Measurements from ENCODE around the gene MRPL38.

MRPL38 gene

DNA sequence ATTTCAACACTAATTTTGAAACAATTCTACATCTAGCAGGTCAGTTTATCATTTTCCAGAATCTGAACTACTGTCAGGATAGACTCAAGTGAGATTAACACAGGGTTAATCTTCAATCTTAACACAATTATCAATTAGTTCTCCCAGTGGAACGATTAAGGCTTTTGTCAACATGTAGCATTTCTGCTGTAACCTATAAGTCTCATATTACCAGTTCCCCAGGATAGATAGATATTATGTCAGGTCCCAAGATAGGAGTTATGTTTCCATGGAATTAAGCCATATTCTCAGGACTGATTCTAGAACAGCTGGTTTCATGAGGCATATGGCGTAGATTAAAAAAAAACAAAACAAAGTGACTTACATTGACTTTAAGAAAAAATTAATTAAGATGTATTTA is 40.5 kb upstream of the MRPL38 start:
- DNase-seq (ENCODE audit: low read depth in 1 of 2, low spot score in 1 of 2), result no peak

DNA sequence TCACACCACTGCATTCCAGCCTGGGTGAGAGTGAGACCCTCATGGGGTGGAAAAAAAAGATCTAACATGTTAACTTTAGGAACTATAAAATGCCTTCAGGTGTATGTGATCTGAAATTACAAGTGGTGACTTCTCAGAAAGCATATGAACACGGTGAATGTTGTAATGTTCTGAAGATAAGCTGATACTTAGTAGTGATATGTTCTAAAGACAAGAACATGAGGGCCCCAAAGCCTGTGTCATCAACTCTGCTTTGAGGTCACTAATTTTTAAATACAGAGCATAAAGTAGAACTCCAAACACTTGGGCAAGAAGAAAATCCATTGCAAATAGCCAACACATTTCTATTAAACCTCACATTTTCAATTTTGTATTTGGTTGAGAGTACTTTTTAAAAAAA is 38.8 kb upstream of the MRPL38 start:
- no peak overlapping the region for H3K4me3 ChIP-seq (replicated peaks; ENCODE audit: insufficient read depth, low read length)
- TF ChIP-seq, protein P1, sequence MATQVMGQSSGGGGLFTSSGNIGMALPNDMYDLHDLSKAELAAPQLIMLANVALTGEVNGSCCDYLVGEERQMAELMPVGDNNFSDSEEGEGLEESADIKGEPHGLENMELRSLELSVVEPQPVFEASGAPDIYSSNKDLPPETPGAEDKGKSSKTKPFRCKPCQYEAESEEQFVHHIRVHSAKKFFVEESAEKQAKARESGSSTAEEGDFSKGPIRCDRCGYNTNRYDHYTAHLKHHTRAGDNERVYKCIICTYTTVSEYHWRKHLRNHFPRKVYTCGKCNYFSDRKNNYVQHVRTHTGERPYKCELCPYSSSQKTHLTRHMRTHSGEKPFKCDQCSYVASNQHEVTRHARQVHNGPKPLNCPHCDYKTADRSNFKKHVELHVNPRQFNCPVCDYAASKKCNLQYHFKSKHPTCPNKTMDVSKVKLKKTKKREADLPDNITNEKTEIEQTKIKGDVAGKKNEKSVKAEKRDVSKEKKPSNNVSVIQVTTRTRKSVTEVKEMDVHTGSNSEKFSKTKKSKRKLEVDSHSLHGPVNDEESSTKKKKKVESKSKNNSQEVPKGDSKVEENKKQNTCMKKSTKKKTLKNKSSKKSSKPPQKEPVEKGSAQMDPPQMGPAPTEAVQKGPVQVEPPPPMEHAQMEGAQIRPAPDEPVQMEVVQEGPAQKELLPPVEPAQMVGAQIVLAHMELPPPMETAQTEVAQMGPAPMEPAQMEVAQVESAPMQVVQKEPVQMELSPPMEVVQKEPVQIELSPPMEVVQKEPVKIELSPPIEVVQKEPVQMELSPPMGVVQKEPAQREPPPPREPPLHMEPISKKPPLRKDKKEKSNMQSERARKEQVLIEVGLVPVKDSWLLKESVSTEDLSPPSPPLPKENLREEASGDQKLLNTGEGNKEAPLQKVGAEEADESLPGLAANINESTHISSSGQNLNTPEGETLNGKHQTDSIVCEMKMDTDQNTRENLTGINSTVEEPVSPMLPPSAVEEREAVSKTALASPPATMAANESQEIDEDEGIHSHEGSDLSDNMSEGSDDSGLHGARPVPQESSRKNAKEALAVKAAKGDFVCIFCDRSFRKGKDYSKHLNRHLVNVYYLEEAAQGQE (IDR thresholded peaks at IDR 0.05; ENCODE audit: insufficient replicate concordance, low read depth), result no peak
- TF ChIP-seq, protein P2, sequence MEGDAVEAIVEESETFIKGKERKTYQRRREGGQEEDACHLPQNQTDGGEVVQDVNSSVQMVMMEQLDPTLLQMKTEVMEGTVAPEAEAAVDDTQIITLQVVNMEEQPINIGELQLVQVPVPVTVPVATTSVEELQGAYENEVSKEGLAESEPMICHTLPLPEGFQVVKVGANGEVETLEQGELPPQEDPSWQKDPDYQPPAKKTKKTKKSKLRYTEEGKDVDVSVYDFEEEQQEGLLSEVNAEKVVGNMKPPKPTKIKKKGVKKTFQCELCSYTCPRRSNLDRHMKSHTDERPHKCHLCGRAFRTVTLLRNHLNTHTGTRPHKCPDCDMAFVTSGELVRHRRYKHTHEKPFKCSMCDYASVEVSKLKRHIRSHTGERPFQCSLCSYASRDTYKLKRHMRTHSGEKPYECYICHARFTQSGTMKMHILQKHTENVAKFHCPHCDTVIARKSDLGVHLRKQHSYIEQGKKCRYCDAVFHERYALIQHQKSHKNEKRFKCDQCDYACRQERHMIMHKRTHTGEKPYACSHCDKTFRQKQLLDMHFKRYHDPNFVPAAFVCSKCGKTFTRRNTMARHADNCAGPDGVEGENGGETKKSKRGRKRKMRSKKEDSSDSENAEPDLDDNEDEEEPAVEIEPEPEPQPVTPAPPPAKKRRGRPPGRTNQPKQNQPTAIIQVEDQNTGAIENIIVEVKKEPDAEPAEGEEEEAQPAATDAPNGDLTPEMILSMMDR (IDR thresholded peaks at IDR 0.05; ENCODE audit: insufficient read depth, low read length), result no peak
- TF ChIP-seq POLR2AphosphoS5 (IDR thresholded peaks at IDR 0.05; ENCODE audit: low read depth), result no peak
- no peak for TF ChIP-seq GABPA (IDR thresholded peaks at IDR 0.05; ENCODE audit: low read depth)
- no peak for TF ChIP-seq SPI1 (IDR thresholded peaks at IDR 0.05; ENCODE audit: borderline replicate concordance, low read depth)
- no peaks in the 10 kb centered on the region for H3K27me3 ChIP-seq (ENCODE audit: insufficient read depth, poor library complexity, severe bottlenecking)
- DNase-seq (ENCODE audit: low read depth in 1 of 2, low spot score in 1 of 2), result no peak
- no peak overlapping the region for H3K27ac ChIP-seq (replicated peaks)

More for the DNA sequence above, 40.5 kb upstream of the MRPL38 start:
- Histone ChIP-seq H3K4me3 (replicated peaks; ENCODE audit: insufficient read depth, low read length) (no peak overlapping the region), H3K27ac (replicated peaks) (no peak overlapping the region), H3K27me3 (ENCODE audit: insufficient read depth, poor library complexity, severe bottlenecking) (no peaks in the 10 kb centered on the region)
- TF ChIP-seq GABPA (IDR thresholded peaks at IDR 0.05; ENCODE audit: low read depth) (no peak), POLR2AphosphoS5 (IDR thresholded peaks at IDR 0.05; ENCODE audit: low read depth) (no peak), SPI1 (IDR thresholded peaks at IDR 0.05; ENCODE audit: borderline replicate concordance, low read depth) (no peak)
- TF ChIP-seq, protein P1 (IDR thresholded peaks at IDR 0.05; ENCODE audit: insufficient replicate concordance, low read depth), result no peak
- TF ChIP-seq, protein P2 (IDR thresholded peaks at IDR 0.05; ENCODE audit: insufficient read depth, low read length), result no peak

DNA sequence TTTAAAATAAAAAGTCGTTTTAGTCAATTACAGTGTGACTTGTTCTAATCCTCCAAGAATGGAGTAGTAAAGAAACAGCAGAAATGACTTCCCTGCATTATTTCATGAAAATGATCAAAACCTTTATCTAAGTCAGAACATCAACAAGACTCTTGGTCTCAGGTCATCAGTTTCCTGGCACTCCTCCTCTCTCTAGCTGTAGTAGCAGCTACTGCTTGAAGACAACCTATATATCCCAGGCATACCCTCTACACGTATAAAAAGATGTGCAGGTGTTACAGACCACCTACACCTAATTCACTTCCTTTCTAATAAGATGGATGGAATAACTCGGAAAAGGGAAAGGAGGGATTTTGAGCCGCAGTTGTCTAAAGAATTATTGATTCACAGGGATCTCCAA is 37.8 kb upstream of the MRPL38 start:
- TF ChIP-seq POLR2AphosphoS5 (IDR thresholded peaks at IDR 0.05; ENCODE audit: low read depth), result no peak
- TF ChIP-seq, protein P2 (IDR thresholded peaks at IDR 0.05; ENCODE audit: insufficient read depth, low read length), result no peak
- TF ChIP-seq, protein P1 (IDR thresholded peaks at IDR 0.05; ENCODE audit: insufficient replicate concordance, low read depth), result no peak
- TF ChIP-seq GABPA (IDR thresholded peaks at IDR 0.05; ENCODE audit: low read depth), result no peak
- TF ChIP-seq SPI1 (IDR thresholded peaks at IDR 0.05; ENCODE audit: borderline replicate concordance, low read depth), result no peak
- DNase-seq (ENCODE audit: low read depth in 1 of 2, low spot score in 1 of 2), result no peak
- no peaks in the 10 kb centered on the region for H3K27me3 ChIP-seq (ENCODE audit: insufficient read depth, poor library complexity, severe bottlenecking)

More for the DNA sequence above, 37.8 kb upstream of the MRPL38 start:
- no peak overlapping the region for H3K4me3 ChIP-seq (replicated peaks; ENCODE audit: insufficient read depth, low read length)
- no peak overlapping the region for H3K27ac ChIP-seq (replicated peaks)
